Measurements from ENCODE around the gene ELAVL4. TPM values are rescaled to one million over a fixed set of nuclear protein-coding genes. Genes with fewer than 3 reads are reported as not detected.

The ELAVL4 gene
- total RNA-seq, 1 donor from 2014 or later: not detected

- Mint-ChIP-seq H3K9me3 (ENCODE audit: unreplicated experiment) (peaks cover 3% of the 10 kb centered on the region), H3K27ac (ENCODE audit: unreplicated experiment) (no peak overlapping the region), H3K27me3 (ENCODE audit: low read depth, unreplicated experiment) (no peaks in the 10 kb centered on the region), H3K4me3 (ENCODE audit: unreplicated experiment) (no peak overlapping the region), H3K4me1 (ENCODE audit: low read depth, unreplicated experiment) (peaks cover 2% of the 10 kb centered on the region), H3K36me3 (ENCODE audit: low read depth, unreplicated experiment) (no peaks in the 10 kb centered on the region)
- no peaks in the 10 kb centered on the region for H3K4me1 ChIP-seq (ENCODE audit: insufficient read depth, low read length)
- no peak overlapping the region for H3K27ac ChIP-seq (ENCODE audit: low read depth, low read length)
- H2AFZ ChIP-seq (ENCODE audit: low read depth, low read length): no peak overlapping the region
- no peaks in the 10 kb centered on the region for H3K36me3 ChIP-seq (ENCODE audit: insufficient read depth, low read length)
- no peaks in the 10 kb centered on the region for H3K27me3 ChIP-seq (ENCODE audit: insufficient read depth, low read length)
- DNase-seq (ENCODE audit: low read depth) (no peak), FAIRE-seq (no peak)
- H3K4me3 ChIP-seq (ENCODE audit: insufficient read depth, low read depth, low read length): no peak overlapping the region
- no peak overlapping the region for H3K4me2 ChIP-seq (ENCODE audit: low read length)
- no peak overlapping the region for H3K9ac ChIP-seq (ENCODE audit: low read length)
- no peaks in the 10 kb centered on the region for H3K79me2 ChIP-seq (ENCODE audit: insufficient read depth, low read length)
- TF ChIP-seq CTCF (IDR thresholded peaks at IDR 0.05; ENCODE audit: insufficient read depth, low read depth, low read length): no peak
- no peaks in the 10 kb centered on the region for H3K9me3 ChIP-seq (ENCODE audit: insufficient read depth, low read depth, low read length)
- H4K20me1 ChIP-seq (ENCODE audit: insufficient read depth, low read length): no peaks in the 10 kb centered on the region
These were observed 99.6 kb downstream of the ELAVL4 start for GRCh38 chr1:50208315-50208714.

GRCh38 chr1:50208756-50209155, 100.0 kb downstream of the ELAVL4 start:
- H3K27me3 Mint-ChIP-seq (ENCODE audit: low read depth, unreplicated experiment): no peaks in the 10 kb centered on the region
- Histone ChIP-seq H4K20me1 (ENCODE audit: insufficient read depth, low read length) (no peaks in the 10 kb centered on the region), H3K27ac (ENCODE audit: low read depth, low read length) (no peak overlapping the region), H3K27me3 (ENCODE audit: insufficient read depth, low read length) (no peaks in the 10 kb centered on the region), H3K9ac (ENCODE audit: low read length) (no peak overlapping the region), H3K9me3 (ENCODE audit: insufficient read depth, low read depth, low read length) (no peaks in the 10 kb centered on the region), H3K36me3 (ENCODE audit: insufficient read depth, low read length) (no peaks in the 10 kb centered on the region), H3K4me1 (ENCODE audit: insufficient read depth, low read length) (no peaks in the 10 kb centered on the region), H3K4me3 (ENCODE audit: insufficient read depth, low read depth, low read length) (no peak overlapping the region), H3K4me2 (ENCODE audit: low read length) (no peak overlapping the region), H3K79me2 (ENCODE audit: insufficient read depth, low read length) (no peaks in the 10 kb centered on the region), H2AFZ (ENCODE audit: low read depth, low read length) (no peak overlapping the region)
- peaks cover 3% of the 10 kb centered on the region for H3K9me3 Mint-ChIP-seq (ENCODE audit: unreplicated experiment)
- peaks cover 2% of the 10 kb centered on the region for H3K4me1 Mint-ChIP-seq (ENCODE audit: low read depth, unreplicated experiment)
- H3K4me3 Mint-ChIP-seq (ENCODE audit: unreplicated experiment): no peak overlapping the region
- H3K36me3 Mint-ChIP-seq (ENCODE audit: low read depth, unreplicated experiment): no peaks in the 10 kb centered on the region
- FAIRE-seq (no peak), DNase-seq (ENCODE audit: low read depth) (no peak)
- TF ChIP-seq CTCF (IDR thresholded peaks at IDR 0.05; ENCODE audit: insufficient read depth, low read depth, low read length): no peak
- no peak for TF ChIP-seq EZH2 (IDR thresholded peaks at IDR 0.05; ENCODE audit: insufficient read depth, low read length)
- H3K27ac Mint-ChIP-seq (ENCODE audit: unreplicated experiment): no peak overlapping the region

GRCh38 chr1:50209749-50210148, 101.0 kb downstream of the ELAVL4 start:
- DNase-seq (ENCODE audit: low read depth) (no peak), FAIRE-seq (no peak)
- H3K36me3 Mint-ChIP-seq (ENCODE audit: low read depth, unreplicated experiment): no peaks in the 10 kb centered on the region
- H3K4me1 ChIP-seq (ENCODE audit: insufficient read depth, low read length): no peaks in the 10 kb centered on the region
- no peak overlapping the region for H3K4me2 ChIP-seq (ENCODE audit: low read length)
- H3K9ac ChIP-seq (ENCODE audit: low read length): no peak overlapping the region
- H3K4me3 Mint-ChIP-seq (ENCODE audit: unreplicated experiment): no peak overlapping the region
- no peaks in the 10 kb centered on the region for H3K27me3 ChIP-seq (ENCODE audit: insufficient read depth, low read length)
- no peaks in the 10 kb centered on the region for H4K20me1 ChIP-seq (ENCODE audit: insufficient read depth, low read length)
- TF ChIP-seq CTCF (IDR thresholded peaks at IDR 0.05; ENCODE audit: insufficient read depth, low read depth, low read length) (no peak), EZH2 (IDR thresholded peaks at IDR 0.05; ENCODE audit: insufficient read depth, low read length) (no peak)
- H3K36me3 ChIP-seq (ENCODE audit: insufficient read depth, low read length): no peaks in the 10 kb centered on the region
- H2AFZ ChIP-seq (ENCODE audit: low read depth, low read length): no peak overlapping the region
- no peak overlapping the region for H3K4me3 ChIP-seq (ENCODE audit: insufficient read depth, low read depth, low read length)
- peaks cover 2% of the 10 kb centered on the region for H3K4me1 Mint-ChIP-seq (ENCODE audit: low read depth, unreplicated experiment)
- H3K79me2 ChIP-seq (ENCODE audit: insufficient read depth, low read length): no peaks in the 10 kb centered on the region
- no peaks in the 10 kb centered on the region for H3K9me3 ChIP-seq (ENCODE audit: insufficient read depth, low read depth, low read length)
- peaks cover 3% of the 10 kb centered on the region for H3K9me3 Mint-ChIP-seq (ENCODE audit: unreplicated experiment)
- H3K27ac Mint-ChIP-seq (ENCODE audit: unreplicated experiment): no peak overlapping the region
- no peaks in the 10 kb centered on the region for H3K27me3 Mint-ChIP-seq (ENCODE audit: low read depth, unreplicated experiment)
- no peak overlapping the region for H3K27ac ChIP-seq (ENCODE audit: low read depth, low read length)
